GM23338 (cell line): Measurements from ENCODE around the gene BCL2.

Source experiments
- CREB1 ChIP-seq: fragments of 250-450 bp; sonication (Bioruptor Pico); IDR thresholded peaks from 2 replicates; pipeline ENCODE4 v1.5.0; 2020; ENCODE audit warnings: low read depth, mild to moderate bottlenecking, moderate library complexity
- EZH2 ChIP-seq: fragments of 200-600 bp; sonication (generic); IDR thresholded peaks from one replicate; pipeline ENCODE4 v1.8.0; 2017; ENCODE audit warnings: antibody characterized with exemption, mild to moderate bottlenecking, low read depth; ENCODE audit not compliant: unreplicated experiment
- NANOG ChIP-seq: IDR thresholded peaks from 2 replicates; pipeline ENCODE4 v1.6.1; 2016; ENCODE audit warnings: antibody characterized with exemption, borderline replicate concordance
- ZNF331 ChIP-seq: fragments of 250-450 bp; sonication (Bioruptor Pico); IDR thresholded peaks from 2 replicates; pipeline ENCODE4 v1.5.0; 2020; ENCODE audit warnings: low read depth, mild to moderate bottlenecking, moderate library complexity
- TF ChIP-seq, protein P1 (sequence below), 2 experiments: fragments of 200-600 bp in 1 of 2; sonication (generic) in 1 of 2; conservative IDR thresholded peaks; 2 replicates each; pipeline versions ENCODE4 v1.5.1 to v1.6.1; 2016 to 2017; ENCODE audit warnings: antibody characterized with exemption in 2 of 2, low read depth in 2 of 2, mild to moderate bottlenecking in 2 of 2, moderate library complexity in 1 of 2
- TF ChIP-seq, protein P2 (sequence below): IDR thresholded peaks from one replicate; pipeline ENCODE4 v1.6.1; 2018; ENCODE audit warnings: antibody characterized with exemption; ENCODE audit not compliant: unreplicated experiment

DNA sequence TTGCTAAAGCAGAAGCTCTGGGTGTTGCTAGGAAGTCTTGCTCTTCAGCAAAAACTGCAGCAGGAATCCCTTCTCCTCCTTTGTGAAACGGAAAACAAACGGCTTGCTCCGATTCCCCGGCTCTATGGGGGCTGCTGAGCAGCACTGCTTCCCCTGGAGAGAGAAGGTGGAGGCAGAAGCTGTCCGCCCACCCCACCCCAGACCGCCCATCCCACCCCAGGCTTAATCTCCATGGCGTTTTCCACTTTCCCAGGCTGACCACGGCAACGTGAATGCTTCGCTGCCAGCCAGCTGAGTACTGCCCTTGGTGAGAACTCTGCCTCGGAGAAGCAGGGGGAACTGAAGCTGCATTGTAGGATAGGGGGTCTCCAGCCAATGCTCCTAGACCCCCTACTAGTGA is 139.2 kb downstream of the BCL2 start:
- TF ChIP-seq, protein P1, sequence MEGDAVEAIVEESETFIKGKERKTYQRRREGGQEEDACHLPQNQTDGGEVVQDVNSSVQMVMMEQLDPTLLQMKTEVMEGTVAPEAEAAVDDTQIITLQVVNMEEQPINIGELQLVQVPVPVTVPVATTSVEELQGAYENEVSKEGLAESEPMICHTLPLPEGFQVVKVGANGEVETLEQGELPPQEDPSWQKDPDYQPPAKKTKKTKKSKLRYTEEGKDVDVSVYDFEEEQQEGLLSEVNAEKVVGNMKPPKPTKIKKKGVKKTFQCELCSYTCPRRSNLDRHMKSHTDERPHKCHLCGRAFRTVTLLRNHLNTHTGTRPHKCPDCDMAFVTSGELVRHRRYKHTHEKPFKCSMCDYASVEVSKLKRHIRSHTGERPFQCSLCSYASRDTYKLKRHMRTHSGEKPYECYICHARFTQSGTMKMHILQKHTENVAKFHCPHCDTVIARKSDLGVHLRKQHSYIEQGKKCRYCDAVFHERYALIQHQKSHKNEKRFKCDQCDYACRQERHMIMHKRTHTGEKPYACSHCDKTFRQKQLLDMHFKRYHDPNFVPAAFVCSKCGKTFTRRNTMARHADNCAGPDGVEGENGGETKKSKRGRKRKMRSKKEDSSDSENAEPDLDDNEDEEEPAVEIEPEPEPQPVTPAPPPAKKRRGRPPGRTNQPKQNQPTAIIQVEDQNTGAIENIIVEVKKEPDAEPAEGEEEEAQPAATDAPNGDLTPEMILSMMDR (conservative IDR thresholded peaks at IDR 0.05; ENCODE audit: low read depth in 2 of 2), result no peak
- TF ChIP-seq, protein P2, sequence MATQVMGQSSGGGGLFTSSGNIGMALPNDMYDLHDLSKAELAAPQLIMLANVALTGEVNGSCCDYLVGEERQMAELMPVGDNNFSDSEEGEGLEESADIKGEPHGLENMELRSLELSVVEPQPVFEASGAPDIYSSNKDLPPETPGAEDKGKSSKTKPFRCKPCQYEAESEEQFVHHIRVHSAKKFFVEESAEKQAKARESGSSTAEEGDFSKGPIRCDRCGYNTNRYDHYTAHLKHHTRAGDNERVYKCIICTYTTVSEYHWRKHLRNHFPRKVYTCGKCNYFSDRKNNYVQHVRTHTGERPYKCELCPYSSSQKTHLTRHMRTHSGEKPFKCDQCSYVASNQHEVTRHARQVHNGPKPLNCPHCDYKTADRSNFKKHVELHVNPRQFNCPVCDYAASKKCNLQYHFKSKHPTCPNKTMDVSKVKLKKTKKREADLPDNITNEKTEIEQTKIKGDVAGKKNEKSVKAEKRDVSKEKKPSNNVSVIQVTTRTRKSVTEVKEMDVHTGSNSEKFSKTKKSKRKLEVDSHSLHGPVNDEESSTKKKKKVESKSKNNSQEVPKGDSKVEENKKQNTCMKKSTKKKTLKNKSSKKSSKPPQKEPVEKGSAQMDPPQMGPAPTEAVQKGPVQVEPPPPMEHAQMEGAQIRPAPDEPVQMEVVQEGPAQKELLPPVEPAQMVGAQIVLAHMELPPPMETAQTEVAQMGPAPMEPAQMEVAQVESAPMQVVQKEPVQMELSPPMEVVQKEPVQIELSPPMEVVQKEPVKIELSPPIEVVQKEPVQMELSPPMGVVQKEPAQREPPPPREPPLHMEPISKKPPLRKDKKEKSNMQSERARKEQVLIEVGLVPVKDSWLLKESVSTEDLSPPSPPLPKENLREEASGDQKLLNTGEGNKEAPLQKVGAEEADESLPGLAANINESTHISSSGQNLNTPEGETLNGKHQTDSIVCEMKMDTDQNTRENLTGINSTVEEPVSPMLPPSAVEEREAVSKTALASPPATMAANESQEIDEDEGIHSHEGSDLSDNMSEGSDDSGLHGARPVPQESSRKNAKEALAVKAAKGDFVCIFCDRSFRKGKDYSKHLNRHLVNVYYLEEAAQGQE, result no peak
- TF ChIP-seq NANOG (no peak), CREB1 (no peak), ZNF331 (no peak), EZH2 (no peak)
